BJ (cell line): ENCODE data around the gene IGFBP6. TPM values are rescaled to one million over a fixed set of nuclear protein-coding genes. Genes with fewer than 3 reads are reported as not detected.

Source experiments
- CTCF ChIA-PET: fragments of 350-600 bp; formaldehyde crosslinking; extraction: SDS; loops from one replicate; lab custom pipeline; 2021; ENCODE audit warnings: antibody characterized with exemption, inconsistent platforms; lab: Yijun Ruan, JAX
- POLR2A ChIA-PET: fragments of 300-600 bp; sonication (Branson Sonifier 250); formaldehyde crosslinking; extraction: SDS; loops from one replicate; lab custom pipeline; 2021; ENCODE audit warnings: antibody characterized with exemption; lab: Charles Lee
- DNase-seq: peaks from one replicate; pipeline ENCODE4 v3.0.0-alpha.2; 2011; ENCODE audit warnings: low read depth
- H3K27me3 ChIP-seq: 2 replicates; pipeline ENCODE4 v1.6.0; 2011; ENCODE audit warnings: low read length; ENCODE audit not compliant: control insufficient read depth, insufficient read depth
- H3K36me3 ChIP-seq: 2 replicates; pipeline ENCODE4 v1.5.1; 2011; ENCODE audit warnings: low read length; ENCODE audit not compliant: control insufficient read depth, insufficient read depth
- H3K4me3 ChIP-seq: 2 replicates; pipeline ENCODE4 v1.5.1; 2011; ENCODE audit warnings: low read depth, mild to moderate bottlenecking, control low read depth, low read length
- polyA plus RNA-seq: library from polyadenylated mRNA; depleted of rRNA; stranded (reverse); fragments of >200 nt; gene quantifications from 2 replicates; pipeline ENCODE4 v1.2.3, GENCODE V29; 2011
- TF ChIP-seq, protein P1 (sequence below): IDR thresholded peaks from 2 replicates; pipeline ENCODE4 v1.5.1; 2011; ENCODE audit warnings: low read depth, mild to moderate bottlenecking, control low read depth, inconsistent platforms, low read length, moderate library complexity; ENCODE audit not compliant: insufficient read depth

The IGFBP6 gene
- polyA plus RNA-seq, 1 experiment: 860 TPM

DNA sequence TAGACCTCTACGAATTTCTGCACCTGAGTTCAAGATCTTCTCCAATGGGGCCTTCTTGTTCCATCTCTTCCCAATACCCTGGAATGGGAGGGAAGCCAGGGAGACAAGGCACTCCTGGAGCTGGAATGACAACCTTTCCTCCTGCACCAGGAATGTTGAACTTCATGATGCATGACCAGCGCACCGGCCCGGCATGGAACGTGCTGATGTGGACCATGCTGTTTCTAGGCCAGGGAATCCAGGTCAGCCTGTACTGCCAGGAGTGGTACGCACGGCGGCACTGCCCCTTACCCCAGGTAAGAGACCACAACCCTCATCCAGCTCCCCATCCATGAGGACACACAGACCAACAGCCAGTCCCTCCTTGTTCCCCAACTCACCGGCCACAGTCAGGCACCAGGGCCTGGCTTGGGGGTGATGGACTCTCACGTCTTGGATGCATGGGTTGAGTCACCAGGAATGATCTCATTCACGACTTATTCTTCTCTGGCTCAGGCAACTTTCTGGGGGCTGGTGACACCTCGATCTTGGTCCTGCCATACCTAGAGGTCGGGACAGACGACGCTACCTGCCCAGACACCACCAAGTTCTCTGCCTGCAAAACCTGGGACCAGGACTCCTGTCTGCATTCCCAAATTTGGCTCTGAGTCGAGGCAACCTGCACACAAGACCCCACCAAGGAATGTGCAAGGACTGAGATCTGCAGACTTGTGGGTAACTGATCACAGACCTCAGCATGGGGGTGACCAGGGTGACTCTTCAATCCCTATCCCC lies 26.3 kb downstream of the IGFBP6 start:
- TF ChIP-seq, protein P1, sequence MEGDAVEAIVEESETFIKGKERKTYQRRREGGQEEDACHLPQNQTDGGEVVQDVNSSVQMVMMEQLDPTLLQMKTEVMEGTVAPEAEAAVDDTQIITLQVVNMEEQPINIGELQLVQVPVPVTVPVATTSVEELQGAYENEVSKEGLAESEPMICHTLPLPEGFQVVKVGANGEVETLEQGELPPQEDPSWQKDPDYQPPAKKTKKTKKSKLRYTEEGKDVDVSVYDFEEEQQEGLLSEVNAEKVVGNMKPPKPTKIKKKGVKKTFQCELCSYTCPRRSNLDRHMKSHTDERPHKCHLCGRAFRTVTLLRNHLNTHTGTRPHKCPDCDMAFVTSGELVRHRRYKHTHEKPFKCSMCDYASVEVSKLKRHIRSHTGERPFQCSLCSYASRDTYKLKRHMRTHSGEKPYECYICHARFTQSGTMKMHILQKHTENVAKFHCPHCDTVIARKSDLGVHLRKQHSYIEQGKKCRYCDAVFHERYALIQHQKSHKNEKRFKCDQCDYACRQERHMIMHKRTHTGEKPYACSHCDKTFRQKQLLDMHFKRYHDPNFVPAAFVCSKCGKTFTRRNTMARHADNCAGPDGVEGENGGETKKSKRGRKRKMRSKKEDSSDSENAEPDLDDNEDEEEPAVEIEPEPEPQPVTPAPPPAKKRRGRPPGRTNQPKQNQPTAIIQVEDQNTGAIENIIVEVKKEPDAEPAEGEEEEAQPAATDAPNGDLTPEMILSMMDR: no peak
- no peaks in the 10 kb centered on the region for H3K27me3 ChIP-seq
- ChIA-PET POLR2A (no interaction called here), CTCF (interaction anchor here (0.6 kb wide), 1 partner anchor 269 kb away, joined by 3 read pairs; no protein-coding TSS in a partner anchor)
- no peak for DNase-seq
- H3K4me3 ChIP-seq: no peak overlapping the region
- no peaks in the 10 kb centered on the region for H3K36me3 ChIP-seq

DNA sequence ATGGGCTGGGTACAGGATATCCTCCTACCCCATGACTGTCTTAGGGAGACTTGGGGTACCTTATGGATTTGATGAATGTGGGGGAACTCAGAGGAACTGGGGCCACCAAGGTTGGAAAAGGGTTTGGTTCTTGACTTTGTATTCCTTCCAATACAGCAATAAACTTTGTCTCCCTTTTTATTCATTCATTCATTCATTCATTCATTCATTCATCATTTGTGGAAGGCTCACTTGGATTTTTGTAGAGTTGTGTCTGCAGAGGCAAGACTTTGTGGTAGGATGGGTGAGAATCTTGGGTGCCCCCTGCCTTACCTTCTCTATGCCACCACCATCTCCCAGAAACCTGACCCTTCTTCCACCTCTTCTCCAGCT lies 26.9 kb downstream of the IGFBP6 start:
- POLR2A ChIA-PET: no interaction called here
- CTCF ChIA-PET: no interaction called here
- TF ChIP-seq, protein P1: no peak
- H3K4me3 ChIP-seq: no peak overlapping the region
- no peaks in the 10 kb centered on the region for H3K36me3 ChIP-seq
- no peaks in the 10 kb centered on the region for H3K27me3 ChIP-seq
- DNase-seq: no peak

DNA sequence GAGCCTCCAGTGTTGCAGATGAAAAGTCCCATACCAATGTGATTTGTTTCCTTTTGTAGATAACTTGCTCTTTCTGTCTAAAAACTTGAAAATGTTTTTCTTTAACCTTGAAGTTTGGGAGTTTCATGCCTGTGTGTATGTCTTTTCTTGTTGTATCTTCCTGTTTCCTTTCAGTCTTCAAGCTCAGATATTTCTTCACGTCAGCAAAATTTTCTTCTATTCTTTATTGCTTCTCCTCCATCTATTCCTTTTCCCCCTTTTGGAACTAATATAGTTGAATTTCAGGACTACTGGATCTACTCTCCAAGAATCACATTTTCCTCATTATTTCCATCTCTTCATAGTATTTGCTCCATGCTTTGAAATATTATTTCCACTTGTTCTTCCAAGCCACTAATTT lies 29.7 kb downstream of the IGFBP6 start:
- no peak for DNase-seq
- ChIA-PET POLR2A (no interaction called here), CTCF (no interaction called here)
- H3K27me3 ChIP-seq: no peaks in the 10 kb centered on the region
- no peak overlapping the region for H3K4me3 ChIP-seq
- TF ChIP-seq, protein P1: no peak
- H3K36me3 ChIP-seq: no peaks in the 10 kb centered on the region

DNA sequence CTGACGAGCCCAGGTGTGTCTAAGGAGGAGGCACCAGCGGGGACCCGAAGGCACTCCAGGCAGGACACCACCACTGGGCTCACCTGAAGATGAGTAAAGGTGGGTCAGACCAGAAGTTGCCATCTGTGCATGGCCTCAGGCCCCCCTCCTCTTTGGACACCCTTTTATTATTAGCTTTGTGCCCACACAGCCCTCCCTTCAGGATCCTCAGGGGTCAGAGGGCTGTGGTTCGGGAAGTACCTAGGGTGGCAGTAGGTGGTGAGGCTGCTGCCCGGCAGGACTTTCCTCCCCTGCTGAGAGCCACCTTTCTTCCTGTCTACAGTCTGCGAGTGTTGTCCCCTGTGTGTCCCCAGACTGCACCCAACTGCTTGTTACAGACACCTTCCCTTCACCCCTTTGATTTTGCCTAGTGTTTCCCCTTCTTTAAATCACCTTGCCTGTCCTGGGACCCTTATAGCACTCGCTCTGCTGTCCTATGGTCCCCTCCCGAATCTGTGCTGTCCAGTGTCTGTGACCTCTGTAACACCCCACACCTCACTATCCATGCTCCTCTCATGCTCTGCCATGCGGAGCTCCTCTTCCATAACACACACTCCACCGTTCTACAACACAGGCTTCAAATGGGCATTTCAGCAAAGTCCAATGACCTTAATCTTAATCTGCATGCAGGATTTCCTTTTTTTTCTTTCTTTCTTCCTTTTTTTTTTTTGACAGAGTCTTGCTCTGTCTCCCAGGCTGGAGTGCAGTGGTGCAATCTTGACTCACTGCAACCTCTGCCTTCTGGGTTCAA lies 31.5 kb downstream of the IGFBP6 start:
- no peak for DNase-seq
- Histone ChIP-seq H3K4me3 (no peak overlapping the region), H3K36me3 (no peaks in the 10 kb centered on the region), H3K27me3 (no peaks in the 10 kb centered on the region)
- TF ChIP-seq, protein P1: no peak
- ChIA-PET CTCF (interaction anchor here (1.3 kb wide), 1 partner anchor 81 kb away, joined by 3 read pairs; no protein-coding TSS in a partner anchor), POLR2A (interaction anchor here (0.6 kb wide), 1 partner anchor 216 kb away, joined by 7 read pairs; no protein-coding TSS in a partner anchor)

DNA sequence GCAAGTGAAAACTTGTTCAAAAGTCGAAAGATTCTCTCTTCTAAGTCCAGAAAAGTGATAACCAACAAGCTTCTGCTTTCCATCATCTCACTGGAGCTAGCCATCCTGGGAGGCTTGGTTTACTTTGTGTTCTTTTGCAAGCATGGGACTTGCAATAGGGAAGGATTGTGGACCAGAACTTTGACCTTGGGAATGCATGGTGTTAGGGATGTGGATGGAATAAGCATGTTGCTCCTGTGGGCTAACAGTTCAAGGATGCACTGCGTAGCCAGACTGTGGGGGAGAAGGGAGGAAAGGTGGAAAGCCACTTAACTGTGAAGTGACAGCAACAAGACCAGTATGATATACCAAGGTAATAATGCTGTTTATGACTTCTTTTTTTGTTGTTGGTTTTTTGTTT lies 34.4 kb downstream of the IGFBP6 start:
- POLR2A ChIA-PET: no interaction called here
- TF ChIP-seq, protein P1: no peak
- no peak for DNase-seq
- H3K36me3 ChIP-seq: no peaks in the 10 kb centered on the region
- H3K4me3 ChIP-seq: no peak overlapping the region
- CTCF ChIA-PET: interaction anchor here (1.0 to 1.8 kb wide), 3 partner anchors 9 to 66 kb away, joined by 3 to 5 read pairs (median 4); no protein-coding TSS in a partner anchor
- no peaks in the 10 kb centered on the region for H3K27me3 ChIP-seq
